H1 (cell line): Measurements from ENCODE around the gene CGA. TPM values are rescaled to one million over a fixed set of nuclear protein-coding genes. Genes with fewer than 3 reads are reported as not detected.

Source experiments
- CTCF ChIA-PET: fragments of 300-600 bp; sonication (Branson Sonifier 250); formaldehyde crosslinking; loops from one replicate; lab custom pipeline; 2021; ENCODE audit not compliant: partially characterized antibody; lab: Charles Lee
- POLR2A ChIA-PET: fragments of 300-600 bp; sonication (Branson Sonifier 250); formaldehyde crosslinking; loops from one replicate; lab custom pipeline; 2021; ENCODE audit warnings: inconsistent platforms; ENCODE audit not compliant: partially characterized antibody; lab: Charles Lee
- DNase-seq, 2 experiments: peaks; one replicate each; pipeline versions ENCODE4 v3.0.0 to v3.0.0-alpha.2; 2010 to 2022; ENCODE audit warnings: low spot score in 2 of 2, low read depth in 1 of 2, mixed read lengths in 1 of 2
- FAIRE-seq: peaks from 2 replicates; lab custom pipeline; 2011; peaks lifted over from hg19 to GRCh38; lab: Jason Lieb, UNC
- H2AFZ ChIP-seq: 2 replicates; pipeline ENCODE4 v1.8.1; 2012; ENCODE audit warnings: low read length, inconsistent platforms
- H2AK5ac ChIP-seq: 2 replicates; pipeline ENCODE4 v1.6.1; 2013; ENCODE audit warnings: low read depth, low read length
- H2BK120ac ChIP-seq: replicated peaks from 2 replicates; pipeline ENCODE3; 2013; ENCODE audit warnings: low read depth, low read length, inconsistent platforms
- H2BK12ac ChIP-seq: 2 replicates; pipeline ENCODE4 v1.6.1; 2013; ENCODE audit warnings: low read depth, low read length
- H2BK15ac ChIP-seq: 2 replicates; pipeline ENCODE4 v1.6.1; 2013; ENCODE audit warnings: low read length
- H2BK20ac ChIP-seq: 2 replicates; pipeline ENCODE4 v1.6.1; 2013; ENCODE audit warnings: low read length
- H2BK5ac ChIP-seq: 2 replicates; pipeline ENCODE4 v1.6.1; 2013; ENCODE audit warnings: low read depth, low read length
- H3K14ac ChIP-seq: 2 replicates; pipeline ENCODE4 v1.6.1; 2013; ENCODE audit warnings: inconsistent platforms; ENCODE audit not compliant: insufficient read length
- H3K18ac ChIP-seq: 2 replicates; pipeline ENCODE4 v1.6.1; 2013; ENCODE audit warnings: low read length; ENCODE audit errors: extremely low read depth
- H3K23ac ChIP-seq: 2 replicates; pipeline ENCODE4 v1.6.1; 2013; ENCODE audit warnings: inconsistent platforms; ENCODE audit not compliant: insufficient read length
- H3K23me2 ChIP-seq: 2 replicates; pipeline ENCODE4 v1.6.1; 2013; ENCODE audit warnings: low read depth, low read length
- H3K27ac ChIP-seq: 2 replicates; pipeline ENCODE4 v1.6.1; 2011; ENCODE audit warnings: low read depth, low read length, inconsistent platforms
- H3K27me3 ChIP-seq, 4 experiments: replicated peaks in 1 of 4; 1 replicate in 1 of 4; 2 replicates in 3 of 4; pipeline versions ENCODE4 v1.6.1 to v1.8.1; 2011 to 2013; ENCODE audit warnings: low read length in 3 of 4, mild to moderate bottlenecking in 3 of 4, inconsistent platforms in 2 of 4, mixed read lengths in 2 of 4, moderate library complexity in 1 of 4; ENCODE audit not compliant: control insufficient read depth in 3 of 4, insufficient read depth in 3 of 4; ENCODE audit errors: extremely low read depth in 1 of 4
- H3K36me3 ChIP-seq, 4 experiments: 2 replicates each; pipeline versions ENCODE4 v1.6.1 to v1.8.1; 2011 to 2013; ENCODE audit warnings: mild to moderate bottlenecking in 4 of 4, low read length in 3 of 4, moderate library complexity in 2 of 4, control low read depth in 1 of 4, inconsistent platforms in 1 of 4; ENCODE audit not compliant: insufficient read depth in 4 of 4, control insufficient read depth in 2 of 4
- H3K4ac ChIP-seq: replicated peaks from 2 replicates; pipeline ENCODE3; 2013; ENCODE audit warnings: low read length, low read depth, mixed read lengths, inconsistent platforms; ENCODE audit not compliant: insufficient read length
- H3K4me1 ChIP-seq, 4 experiments: replicated peaks in 1 of 4; 1 replicate in 1 of 4; 2 replicates in 3 of 4; pipeline versions ENCODE4 v1.6.1 to v1.8.1; 2011 to 2013; ENCODE audit warnings: low read length in 3 of 4, inconsistent platforms in 2 of 4, mixed read lengths in 1 of 4; ENCODE audit not compliant: insufficient read depth in 4 of 4, control insufficient read depth in 3 of 4
- H3K4me2 ChIP-seq, 2 experiments: 2 replicates each; pipeline versions ENCODE4 v1.6.1 to v1.8.1; 2011 to 2013; ENCODE audit warnings: low read depth in 2 of 2, low read length in 2 of 2, control low read depth in 1 of 2, inconsistent platforms in 1 of 2, mild to moderate bottlenecking in 1 of 2; ENCODE audit not compliant: insufficient read depth in 1 of 2
- H3K4me3 ChIP-seq, 4 experiments: fragments of 200-600, 300-600 bp in 1 of 4; sonication (generic), shearing (Covaris generic), sonication (Bioruptor Twin) in 1 of 4; 2 replicates each; pipeline versions ENCODE4 v1.5.1 to v1.8.1; 2011 to 2016; ENCODE audit warnings: low read length in 4 of 4, low read depth in 3 of 4, control low read depth in 2 of 4, inconsistent platforms in 2 of 4, mild to moderate bottlenecking in 2 of 4, mixed read lengths in 1 of 4, moderate library complexity in 1 of 4; ENCODE audit not compliant: insufficient read depth in 2 of 4; ENCODE audit errors: extremely low read depth in 1 of 4
- H3K56ac ChIP-seq: replicated peaks from 2 replicates; pipeline ENCODE3; 2013; ENCODE audit warnings: low read depth, mild to moderate bottlenecking, mixed read lengths, low read length, inconsistent platforms; ENCODE audit not compliant: insufficient read length
- H3K79me1 ChIP-seq: 2 replicates; pipeline ENCODE4 v1.6.1; 2013; ENCODE audit warnings: low read depth, low read length, control low read depth
- H3K79me2 ChIP-seq, 2 experiments: 2 replicates each; pipeline versions ENCODE4 v1.6.1 to v1.8.1; 2012 to 2013; ENCODE audit warnings: low read length in 2 of 2, mild to moderate bottlenecking in 2 of 2, inconsistent platforms in 1 of 2; ENCODE audit not compliant: insufficient read depth in 2 of 2, control insufficient read depth in 1 of 2
- H3K9ac ChIP-seq, 4 experiments: replicated peaks in 1 of 4; 1 replicate in 1 of 4; 2 replicates in 3 of 4; pipeline versions ENCODE4 v1.6.1 to v1.8.1; 2011 to 2013; ENCODE audit warnings: low read depth in 3 of 4, low read length in 3 of 4, control low read depth in 2 of 4, mild to moderate bottlenecking in 2 of 4, moderate library complexity in 2 of 4, inconsistent platforms in 1 of 4; ENCODE audit errors: extremely low read depth in 1 of 4
- H3K9me3 ChIP-seq, 2 experiments: 2 replicates each; pipeline versions ENCODE4 v1.6.1 to v1.8.1; 2012 to 2013; ENCODE audit warnings: mild to moderate bottlenecking in 2 of 2, moderate library complexity in 2 of 2, control low read depth in 1 of 2, inconsistent platforms in 1 of 2, low read depth in 1 of 2, low read length in 1 of 2, mixed read lengths in 1 of 2; ENCODE audit not compliant: insufficient read depth in 2 of 2
- H4K20me1 ChIP-seq, 2 experiments: replicated peaks in 1 of 2; 2 replicates each; pipeline versions ENCODE3 to v1.8.1; 2011 to 2013; ENCODE audit warnings: inconsistent platforms in 2 of 2, low read length in 2 of 2, mild to moderate bottlenecking in 1 of 2; ENCODE audit not compliant: insufficient read depth in 2 of 2, control insufficient read depth in 1 of 2
- H4K5ac ChIP-seq: 2 replicates; pipeline ENCODE4 v1.6.1; 2013; ENCODE audit warnings: low read length, low read depth, mixed read lengths, inconsistent platforms; ENCODE audit not compliant: insufficient read length
- H4K8ac ChIP-seq: 2 replicates; pipeline ENCODE4 v1.8.0; 2013; ENCODE audit warnings: mild to moderate bottlenecking, moderate library complexity, low read length, inconsistent platforms; ENCODE audit not compliant: insufficient read depth; ENCODE audit errors: extremely low read depth
- H4K91ac ChIP-seq: replicated peaks from 2 replicates; pipeline ENCODE3; 2013; ENCODE audit warnings: low read length, mixed read lengths, inconsistent platforms; ENCODE audit not compliant: insufficient read length
- CTCF ChIP-seq, 3 experiments: IDR thresholded peaks; 1 replicate in 2 of 3; 2 replicates in 1 of 3; pipeline versions ENCODE4 v1.5.1 to v1.6.1; 2011; ENCODE audit warnings: low read length in 3 of 3, mild to moderate bottlenecking in 3 of 3, inconsistent platforms in 2 of 3, low read depth in 1 of 3, moderate library complexity in 1 of 3; ENCODE audit not compliant: insufficient read depth in 1 of 3; ENCODE audit errors: control extremely low read depth in 1 of 3
- GTF2F1 ChIP-seq: IDR thresholded peaks from 2 replicates; pipeline ENCODE4 v1.6.1; 2012; ENCODE audit warnings: low read depth, low read length, improper control_type of control experiment, borderline replicate concordance
- JUND ChIP-seq: IDR thresholded peaks from 2 replicates; pipeline ENCODE4 v1.6.1; 2011; ENCODE audit warnings: mild to moderate bottlenecking, improper control_type of control experiment, low read length
- NRF1 ChIP-seq: IDR thresholded peaks from 2 replicates; pipeline ENCODE4 v1.6.1; 2011; ENCODE audit warnings: mild to moderate bottlenecking, low read depth, low read length, improper control_type of control experiment
- RFX5 ChIP-seq: IDR thresholded peaks from 2 replicates; pipeline ENCODE4 v1.6.1; 2011; ENCODE audit warnings: low read depth, low read length, improper control_type of control experiment, borderline replicate concordance
- SIN3A ChIP-seq, 2 experiments: IDR thresholded peaks in 1 of 2; conservative IDR thresholded peaks in 1 of 2; 2 replicates each; pipeline ENCODE4 v1.6.1; 2011 to 2012; ENCODE audit warnings: low read length in 2 of 2, improper control_type of control experiment in 1 of 2, low read depth in 1 of 2, mild to moderate bottlenecking in 1 of 2
- SP4 ChIP-seq: IDR thresholded peaks from 2 replicates; pipeline ENCODE4 v1.6.1; 2012; ENCODE audit warnings: low read length, inconsistent platforms
- ZNF274 ChIP-seq: IDR thresholded peaks from 2 replicates; pipeline ENCODE4 v1.7.0; 2012; ENCODE audit warnings: low read length, borderline replicate concordance; ENCODE audit errors: extremely low read depth
- WGBS, 2 experiments: shearing (Covaris generic) in 1 of 2; methylation state at CpG; one replicate each; pipeline versions ENCODE4 v1.1.6 to v1.1.7; 2013 to 2015; ENCODE audit warnings: low lambda C conversion rate in 2 of 2, mixed read lengths in 2 of 2, inconsistent platforms in 1 of 2, low coverage in 1 of 2, missing lambda C conversion rate in 1 of 2; ENCODE audit not compliant: insufficient replicate concordance in 2 of 2, insufficient coverage in 1 of 2, insufficient read length in 1 of 2; ENCODE audit errors: extremely low coverage in 1 of 2, missing lambda C conversion rate in 1 of 2; 5-methylcytosine and 5-hydroxymethylcytosine counted together
- polyA plus RNA-seq, 7 experiments: library from polyadenylated mRNA; depleted of rRNA in 3 of 7; stranded (reverse) in 5 of 7; unstranded in 2 of 7; fragments of >200 nt in 5 of 7; fragments of 200-250 nt in 2 of 7; gene quantifications; 1 replicate in 5 of 7; 2 replicates in 1 of 7; 4 replicates in 1 of 7; pipeline versions ENCODE4 v1.2.1 to v1.2.3, GENCODE V29; 2011 to 2013; ENCODE audit warnings: missing spikeins in 2 of 7, mixed read lengths in 2 of 7
- total RNA-seq: library from RNA; stranded (reverse); fragmentation: NEBNext Ultra II Directional; extraction: Animal tissue kit (Norgen Biotek cat#: 25700); gene quantifications from 2 replicates; pipeline ENCODE4 v1.2.1, GENCODE V29; 2021

Gene CGA
- total and polyA plus RNA-seq, 2 of the 8 experiments (the other 6 are each of a cell fraction or from before 2014, with no cell fraction given), result not detected

DNA sequence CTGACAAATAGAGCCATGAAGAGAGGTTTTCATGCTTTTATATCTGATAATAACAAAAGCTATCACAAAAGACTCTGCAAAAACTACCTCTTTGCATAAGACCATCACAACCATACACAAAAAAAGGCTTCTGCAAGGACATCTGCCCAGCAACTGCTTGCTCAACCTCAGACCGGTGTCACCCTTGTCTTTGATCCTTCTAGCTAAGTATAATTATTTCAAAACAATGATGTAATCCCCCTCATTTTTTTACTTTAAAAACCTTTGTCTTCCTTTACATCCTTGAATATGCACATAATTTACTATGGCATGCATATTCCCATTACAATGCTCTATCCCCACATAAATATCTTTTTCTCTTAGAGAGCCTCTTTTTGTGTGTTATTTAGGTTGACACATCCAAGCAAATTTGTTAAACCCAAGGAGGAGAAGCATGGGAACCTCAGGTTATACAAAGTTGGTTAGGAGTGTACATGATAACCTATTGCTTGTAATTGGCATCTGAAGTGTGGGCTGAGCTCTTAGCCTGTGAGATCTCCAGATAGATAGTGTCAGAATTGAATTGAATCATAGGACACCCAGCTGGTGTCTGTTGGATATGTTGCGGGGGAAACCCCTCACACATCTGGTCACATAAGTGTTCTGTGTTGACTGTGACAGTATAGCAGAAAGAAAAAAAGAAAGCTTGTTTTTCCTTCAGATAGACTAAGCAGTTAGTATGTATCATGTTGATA lies 20.7 kb upstream of the CGA start:
- Histone ChIP-seq H2AFZ (0 out of 2 replicates have a peak overlapping the region, but pooled peaks have one; percentile 92), H3K4me1 (peaks cover 0 to 6% (median 2%) of the 10 kb centered on the region in 4 experiments; a peak in 2 of 7 replicates), H4K91ac (no peak overlapping the region), H3K14ac (no peak overlapping the region), H2BK20ac (no peak overlapping the region), H3K18ac (no peak overlapping the region; the same call in 1 of the 2 replicates), H3K23ac (no peak overlapping the region), H2BK12ac (no peak overlapping the region), H4K5ac (no peak overlapping the region), H3K4me2 (no peak overlapping the region; a peak in 1 of 4 replicates), H2BK15ac (no peak overlapping the region), H3K79me2 (no peaks in the 10 kb centered on the region), H3K56ac (no peak overlapping the region), H3K9ac (no peak overlapping the region), H4K20me1 (no peaks in the 10 kb centered on the region), H3K36me3 (no peaks in the 10 kb centered on the region), H3K27ac (no peak overlapping the region), H3K27me3 (no peaks in the 10 kb centered on the region), H4K8ac (no peak overlapping the region), H3K4ac (no peak overlapping the region), H3K23me2 (no peaks in the 10 kb centered on the region), H2AK5ac (no peak overlapping the region), H3K4me3 (no peak overlapping the region), H2BK5ac (no peak overlapping the region), H2BK120ac (no peak overlapping the region), H3K9me3 (no peaks in the 10 kb centered on the region), H3K79me1 (no peaks in the 10 kb centered on the region)
- ChIA-PET POLR2A (interaction anchor here (1.1 kb wide), 1 partner anchor 15 kb away, joined by 3 read pairs; no protein-coding TSS in a partner anchor), CTCF (interaction anchor here (0.6 to 1.9 kb wide), 6 partner anchors 24 to 277 kb away, joined by 3 to 6 read pairs (median 3); no protein-coding TSS in a partner anchor)
- DNase-seq (no peak), FAIRE-seq (no peak)
- WGBS, 2 experiments, result 81% methylated on average over 2 of the region's 2 CpGs; no CpG with 5 or more reads in 1 of the 2 experiments
- TF ChIP-seq SP4 (no peak), ZNF274 (no peak), SIN3A (conservative IDR thresholded peaks at IDR 0.05 in 1 of 2, IDR thresholded peaks at IDR 0.05 in 1 of 2; ENCODE audit: low read depth in 1 of 2, low read length in 2 of 2) (no peak), CTCF (IDR thresholded peaks at IDR 0.05; ENCODE audit: control extremely low read depth in 1 of 3, insufficient read depth in 1 of 3, low read depth in 1 of 3, low read length in 3 of 3) (no peak), GTF2F1 (no peak), RFX5 (peak; percentile 80), NRF1 (no peak), JUND (no peak)
